D721Med (cell line): ENCODE results near the gene CMIP.

Experiments
- DNase-seq: peaks from one replicate; pipeline ENCODE4 v3.0.0; 2011; ENCODE audit warnings: low spot score; ENCODE audit not compliant: insufficient read length
- FAIRE-seq: peaks from 2 replicates; lab custom pipeline; 2011; peaks lifted over from hg19 to GRCh38; lab: Jason Lieb, UNC
- CTCF ChIP-seq: IDR thresholded peaks from 2 replicates; pipeline ENCODE4 v1.5.1; 2012; ENCODE audit warnings: mild to moderate bottlenecking, control low read depth; ENCODE audit not compliant: insufficient read depth; ENCODE audit errors: missing control alignments

The CMIP gene

GRCh38 chr16:81593481-81593880 is 148.9 kb downstream of the CMIP start:
- TF ChIP-seq CTCF, result no peak
- FAIRE-seq, result no peak
- no peak for DNase-seq

DNA sequence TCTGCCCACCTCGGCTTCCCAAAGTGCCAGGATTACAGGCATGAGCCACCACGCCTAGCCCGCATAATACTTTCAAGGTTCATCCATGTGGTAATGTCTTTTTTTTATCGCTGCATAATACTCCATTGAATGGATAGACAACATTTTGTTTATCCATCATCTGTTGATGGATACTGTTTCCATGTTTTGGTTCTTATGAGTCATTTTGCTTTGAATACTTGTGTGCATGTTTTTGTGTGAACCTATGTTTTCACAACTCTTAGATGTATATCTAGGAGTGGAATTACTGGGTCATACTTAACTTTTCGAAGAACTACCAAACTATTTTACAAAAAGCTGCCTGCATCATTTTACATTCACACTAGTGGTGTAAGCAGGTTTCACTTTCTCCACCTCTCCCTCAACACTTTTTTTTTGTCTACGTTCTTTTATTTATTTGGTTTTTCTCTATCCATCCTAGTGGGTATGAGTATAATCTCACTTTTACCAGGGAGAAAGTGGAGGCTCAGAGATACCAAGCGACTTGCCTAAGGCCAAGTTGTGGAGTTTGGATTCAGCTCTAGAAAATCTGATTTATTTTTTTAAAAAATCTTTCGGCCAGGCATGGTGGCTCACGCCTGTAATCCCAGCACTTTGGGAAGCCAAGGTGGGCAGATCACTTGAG is 151.2 kb downstream of the CMIP start:
- TF ChIP-seq CTCF, result no peak
- no peak for DNase-seq

DNA sequence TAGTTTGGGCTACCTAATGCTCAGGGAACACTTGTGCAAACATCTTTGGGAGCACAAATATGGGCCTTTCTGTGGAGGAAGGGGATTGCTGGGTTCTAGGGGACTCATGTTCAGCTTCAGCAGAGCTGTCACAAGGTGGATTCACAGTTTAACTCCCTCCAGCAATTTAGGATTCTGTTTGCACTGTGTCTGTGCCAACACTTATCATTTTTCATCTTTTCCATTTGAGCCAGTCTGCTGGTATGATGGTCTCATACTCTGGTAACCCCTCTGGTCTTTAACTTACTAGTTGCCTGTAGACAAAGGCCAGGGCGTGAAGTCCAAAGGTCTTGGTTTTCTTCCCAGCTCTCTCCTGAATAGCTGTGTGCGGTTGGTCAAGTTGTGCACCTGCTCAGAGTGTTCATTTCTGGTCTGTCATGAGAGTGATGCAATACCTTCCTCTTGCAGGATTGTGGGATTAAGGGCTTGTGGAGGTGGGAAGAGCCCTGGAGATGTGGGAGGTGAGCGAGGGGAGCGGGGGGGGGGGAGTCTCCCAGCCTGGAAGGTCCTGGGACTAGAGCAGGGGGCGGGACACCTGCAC is 152.6 kb downstream of the CMIP start:
- no peak for TF ChIP-seq CTCF
- FAIRE-seq (no peak), DNase-seq (no peak)

More for the DNA sequence above, 151.2 kb downstream of the CMIP start:
- FAIRE-seq, result no peak

GRCh38 chr16:81598083-81598482 is 153.5 kb downstream of the CMIP start:
- TF ChIP-seq CTCF, result peak; percentile 4
- FAIRE-seq (no peak), DNase-seq (no peak)

GRCh38 chr16:81599034-81599744 is 154.6 kb downstream of the CMIP start:
- TF ChIP-seq CTCF, result no peak
- DNase-seq (no peak), FAIRE-seq (no peak)

- no peak for FAIRE-seq
- no peak for TF ChIP-seq CTCF
- DNase-seq, result no peak
Observed at GRCh38 chr16:81600275-81600674, 155.7 kb downstream of the CMIP start.
